H9 (cell line): ENCODE measurements around the gene FAM98C. TPM values are rescaled to one million over a fixed set of nuclear protein-coding genes. Genes with fewer than 3 reads are reported as not detected.

ENCODE experiments used
- DNase-seq: peaks from one replicate; pipeline ENCODE4 v3.0.0-alpha.2; 2017
- H2AFZ ChIP-seq: one replicate; pipeline ENCODE4 v1.6.1; 2013; ENCODE audit warnings: mild to moderate bottlenecking, low read length, control low read depth, moderate library complexity
- H2AK5ac ChIP-seq: 2 replicates; pipeline ENCODE4 v1.6.1; 2013; ENCODE audit warnings: low read length, control low read depth, mixed read lengths; ENCODE audit not compliant: insufficient read length
- H2BK120ac ChIP-seq: one replicate; pipeline ENCODE4 v1.6.1; 2013; ENCODE audit warnings: low read depth, mild to moderate bottlenecking, low read length, control low read depth, inconsistent platforms; ENCODE audit not compliant: poor library complexity, severe bottlenecking
- H2BK12ac ChIP-seq: 2 replicates; pipeline ENCODE4 v1.6.1; 2013; ENCODE audit warnings: low read length, control low read depth, mixed read lengths, low read depth; ENCODE audit not compliant: insufficient read length
- H2BK15ac ChIP-seq: 2 replicates; pipeline ENCODE4 v1.6.1; 2013; ENCODE audit warnings: low read depth, low read length, control low read depth
- H2BK20ac ChIP-seq: one replicate; pipeline ENCODE4 v1.6.1; 2013; ENCODE audit warnings: low read depth, mild to moderate bottlenecking, low read length, control low read depth, inconsistent platforms; ENCODE audit not compliant: poor library complexity, severe bottlenecking
- H2BK5ac ChIP-seq: 2 replicates; pipeline ENCODE4 v1.6.1; 2013; ENCODE audit warnings: low read length, control low read depth, mixed read lengths; ENCODE audit not compliant: insufficient read length
- H3K14ac ChIP-seq: 2 replicates; pipeline ENCODE4 v1.6.1; 2013; ENCODE audit warnings: low read length, control low read depth; ENCODE audit not compliant: insufficient read depth
- H3K18ac ChIP-seq: 2 replicates; pipeline ENCODE4 v1.6.1; 2013; ENCODE audit warnings: low read depth, mild to moderate bottlenecking, mixed read lengths, low read length, control low read depth; ENCODE audit not compliant: insufficient read length
- H3K23ac ChIP-seq: 2 replicates; pipeline ENCODE4 v1.6.1; 2013; ENCODE audit warnings: low read length, control low read depth, mixed read lengths, low read depth; ENCODE audit not compliant: insufficient read length
- H3K23me2 ChIP-seq: 2 replicates; pipeline ENCODE4 v1.6.1; 2013; ENCODE audit warnings: low read depth, mild to moderate bottlenecking, mixed read lengths, low read length, control low read depth; ENCODE audit not compliant: insufficient read length, poor library complexity, severe bottlenecking
- H3K27ac ChIP-seq: 2 replicates; pipeline ENCODE4 v1.5.1; 2013; ENCODE audit warnings: low read length, control low read depth, mixed read lengths, low read depth; ENCODE audit not compliant: insufficient read length
- H3K27me3 ChIP-seq: 2 replicates; pipeline ENCODE4 v1.6.1; 2013; ENCODE audit warnings: low read length, control low read depth, inconsistent platforms; ENCODE audit not compliant: insufficient read depth
- H3K4ac ChIP-seq: 2 replicates; pipeline ENCODE4 v1.6.1; 2013; ENCODE audit warnings: low read depth, mild to moderate bottlenecking, control low read depth, inconsistent platforms, low read length, moderate library complexity
- H3K4me1 ChIP-seq: 2 replicates; pipeline ENCODE4 v1.6.1; 2013; ENCODE audit warnings: low read length, control low read depth, inconsistent platforms; ENCODE audit not compliant: insufficient read depth
- H3K4me2 ChIP-seq: 2 replicates; pipeline ENCODE4 v1.6.1; 2013; ENCODE audit warnings: low read length, control low read depth, mixed read lengths; ENCODE audit not compliant: insufficient read length, insufficient read depth
- H3K56ac ChIP-seq: 2 replicates; pipeline ENCODE4 v1.6.1; 2013; ENCODE audit warnings: low read depth, mild to moderate bottlenecking, mixed read lengths, low read length, control low read depth; ENCODE audit not compliant: insufficient read length
- H3K79me1 ChIP-seq: 2 replicates; pipeline ENCODE4 v1.6.1; 2013; ENCODE audit warnings: low read depth, mild to moderate bottlenecking, moderate library complexity, low read length, control low read depth, inconsistent platforms; ENCODE audit not compliant: insufficient read depth, poor library complexity, severe bottlenecking
- H3K79me2 ChIP-seq: 2 replicates; pipeline ENCODE4 v1.6.1; 2013; ENCODE audit warnings: low read length, control low read depth, inconsistent platforms; ENCODE audit not compliant: insufficient read depth
- H3K9ac ChIP-seq: 2 replicates; pipeline ENCODE4 v1.6.1; 2013; ENCODE audit warnings: low read length, control low read depth, mixed read lengths; ENCODE audit not compliant: insufficient read length; ENCODE audit errors: extremely low read depth
- H3K9me3 ChIP-seq: one replicate; pipeline ENCODE4 v1.6.1; 2013; ENCODE audit warnings: low read depth, low read length, inconsistent platforms; ENCODE audit not compliant: control insufficient read depth
- H3T11ph ChIP-seq: one replicate; pipeline ENCODE4 v1.6.1; 2013; ENCODE audit warnings: mild to moderate bottlenecking, low read length, control low read depth, inconsistent platforms
- H4K20me1 ChIP-seq: one replicate; pipeline ENCODE4 v1.6.1; 2013; ENCODE audit not compliant: control insufficient read depth, insufficient read length, insufficient read depth
- H4K5ac ChIP-seq: 2 replicates; pipeline ENCODE4 v1.6.1; 2013; ENCODE audit warnings: low read depth, mild to moderate bottlenecking, mixed read lengths, low read length, control low read depth; ENCODE audit not compliant: insufficient read length
- H4K8ac ChIP-seq: replicated peaks from 2 replicates; pipeline ENCODE4 v1.6.1; 2013; ENCODE audit warnings: low read length, control low read depth, mixed read lengths, low read depth; ENCODE audit not compliant: insufficient read length
- H4K91ac ChIP-seq: 2 replicates; pipeline ENCODE4 v1.6.1; 2013; ENCODE audit warnings: low read depth, mild to moderate bottlenecking, moderate library complexity, mixed read lengths, low read length, control low read depth; ENCODE audit not compliant: insufficient read length
- H3K27ac Mint-ChIP-seq, 3 experiments: 2 replicates in 2 of 3; 3 replicates in 1 of 3; pipeline ENCODE4 v1.8.0; 2020 to 2021; ENCODE audit warnings: mixed read lengths in 3 of 3, mild to moderate bottlenecking in 1 of 3, moderate library complexity in 1 of 3
- H3K27me3 Mint-ChIP-seq: 2 replicates; pipeline ENCODE4 v1.8.0; 2021; ENCODE audit warnings: low read depth, mild to moderate bottlenecking, moderate library complexity, mixed read lengths
- H3K36me3 Mint-ChIP-seq, 3 experiments: 2 replicates in 2 of 3; 3 replicates in 1 of 3; pipeline ENCODE4 v1.8.0; 2020 to 2021; ENCODE audit warnings: low read depth in 3 of 3, mixed read lengths in 3 of 3; ENCODE audit not compliant: insufficient read depth in 1 of 3
- H3K4me1 Mint-ChIP-seq, 2 experiments: 2 replicates each; pipeline ENCODE4 v1.8.0; 2020; ENCODE audit warnings: mixed read lengths in 2 of 2
- H3K4me3 Mint-ChIP-seq, 2 experiments: 2 replicates in 1 of 2; 3 replicates in 1 of 2; pipeline ENCODE4 v1.8.0; 2020 to 2021; ENCODE audit warnings: mild to moderate bottlenecking in 2 of 2, mixed read lengths in 2 of 2, moderate library complexity in 1 of 2
- H3K9me3 Mint-ChIP-seq, 2 experiments: 2 replicates in 1 of 2; 3 replicates in 1 of 2; pipeline ENCODE4 v1.8.0; 2020; ENCODE audit warnings: mild to moderate bottlenecking in 2 of 2, mixed read lengths in 2 of 2, moderate library complexity in 1 of 2
- CTCF ChIP-seq: fragments of 200-600 bp; sonication (generic); conservative IDR thresholded peaks from 3 replicates; pipeline ENCODE4 v1.8.0; 2021; ENCODE audit warnings: antibody characterized with exemption, mild to moderate bottlenecking
- WGBS: extraction: QIAGEN DNeasy Blood & Tissue Kit; methylation state at CpG from one replicate; pipeline ENCODE4 v1.1.7; 2013; ENCODE audit warnings: missing lambda C conversion rate, low lambda C conversion rate, mixed read lengths; ENCODE audit not compliant: insufficient read length; ENCODE audit errors: extremely low coverage; 5-methylcytosine and 5-hydroxymethylcytosine counted together
- total RNA-seq: library from RNA; stranded (reverse); gene quantifications from 2 replicates; pipeline ENCODE4 v1.2.1, GENCODE V29; 2021

Gene FAM98C
- total RNA-seq, 1 experiment from 2014 or later, result 16.4 TPM

DNA sequence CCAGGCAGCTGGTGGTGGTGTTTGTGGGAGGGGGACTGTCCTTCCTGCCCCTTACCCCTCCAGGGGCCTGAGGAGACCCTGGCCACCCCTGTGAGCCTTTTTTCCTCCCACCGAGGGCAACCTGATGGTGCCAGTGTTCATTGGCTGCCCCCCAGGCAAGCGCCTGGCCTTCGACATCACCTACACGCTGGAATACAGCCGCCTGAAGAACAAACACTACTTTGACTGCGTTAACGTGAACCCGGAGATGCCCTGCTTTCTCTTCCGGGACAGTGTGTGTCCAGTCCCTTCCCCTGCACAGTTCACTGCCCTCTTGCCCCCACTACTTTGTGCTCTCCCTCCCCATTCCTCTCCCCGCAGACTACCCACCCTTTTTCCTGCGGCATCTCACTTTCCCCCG is 35.9 kb upstream of the FAM98C start:
- Histone ChIP-seq H3K23ac (no peak overlapping the region), H4K20me1 (no peaks in the 10 kb centered on the region), H3K18ac (no peak overlapping the region), H2BK120ac (no peak overlapping the region), H3K79me1 (no peaks in the 10 kb centered on the region), H4K8ac (no peak overlapping the region), H3K4me1 (no peaks in the 10 kb centered on the region), H2BK15ac (no peak overlapping the region), H4K91ac (no peak overlapping the region), H3K4me2 (no peak overlapping the region), H3K4ac (no peak overlapping the region), H2BK5ac (no peak overlapping the region), H3K14ac (no peak overlapping the region), H2BK20ac (no peak overlapping the region), H2AK5ac (no peak overlapping the region), H3K9me3 (no peaks in the 10 kb centered on the region), H3K9ac (no peak overlapping the region), H3K23me2 (no peaks in the 10 kb centered on the region), H3K79me2 (no peaks in the 10 kb centered on the region), H3K56ac (no peak overlapping the region), H3K27me3 (no peaks in the 10 kb centered on the region), H2BK12ac (no peak overlapping the region), H4K5ac (no peak overlapping the region), H2AFZ (no peak overlapping the region), H3K27ac (no peak overlapping the region), H3T11ph (no peak overlapping the region)
- H3K4me3 Mint-ChIP-seq, result no peak overlapping the region
- peaks cover 57% of the 10 kb centered on the region for H3K27me3 Mint-ChIP-seq
- no CpG with 5 or more reads among the region's 12 CpGs for WGBS
- H3K9me3 Mint-ChIP-seq, result peaks cover 4 to 8% of the 10 kb centered on the region in 2 experiments; a peak in 2 of 5 replicates
- peaks cover 0 to 4% (median 0%) of the 10 kb centered on the region in 3 experiments; a peak in 2 of 7 replicates for H3K36me3 Mint-ChIP-seq
- no peak overlapping the region for H3K27ac Mint-ChIP-seq
- TF ChIP-seq CTCF, result no peak
- peaks cover 5 to 6% of the 10 kb centered on the region in 2 experiments; a peak in 3 of 4 replicates for H3K4me1 Mint-ChIP-seq
- DNase-seq, result no peak
